Neural cell (in vitro differentiated cells): ENCODE results near the gene FEN1. TPM values are rescaled to one million over a fixed set of nuclear protein-coding genes. Genes with fewer than 3 reads are reported as not detected.

Experiments
- H2AFZ ChIP-seq: fragments of 200-600, 300-800 bp; sonication (generic), shearing (Covaris generic); 2 replicates; pipeline ENCODE4 v1.6.0; 2014; ENCODE audit warnings: low read depth, mild to moderate bottlenecking, antibody characterized with exemption, low read length, moderate library complexity
- H3F3A ChIP-seq: fragments of 200-600 bp; shearing (Covaris generic); 2 replicates; pipeline ENCODE4 v1.6.1; 2016; ENCODE audit warnings: mild to moderate bottlenecking, moderate library complexity, mixed read lengths, antibody characterized with exemption, low read length; ENCODE audit not compliant: insufficient read depth, poor library complexity, severe bottlenecking
- H3K27ac ChIP-seq: fragments of 200-600, 300-800 bp; sonication (generic), shearing (Covaris generic); 2 replicates; pipeline ENCODE4 v1.5.1; 2014; ENCODE audit warnings: mild to moderate bottlenecking, low read length, moderate library complexity
- H3K27me3 ChIP-seq: fragments of 300-800, 200-600 bp; sonication (generic), shearing (Covaris generic); 2 replicates; pipeline ENCODE4 v1.6.0; 2014; ENCODE audit warnings: mild to moderate bottlenecking, low read depth, low read length, moderate library complexity; ENCODE audit not compliant: insufficient read depth
- H3K36me3 ChIP-seq: fragments of 300-800, 200-600 bp; sonication (generic), shearing (Covaris generic); 2 replicates; pipeline ENCODE4 v1.5.1; 2014; ENCODE audit warnings: mild to moderate bottlenecking, antibody characterized with exemption, low read length, moderate library complexity; ENCODE audit not compliant: insufficient read depth
- H3K4me2 ChIP-seq: fragments of 300-800, 200-600 bp; sonication (generic), shearing (Covaris generic); 2 replicates; pipeline ENCODE4 v1.6.0; 2014; ENCODE audit warnings: mild to moderate bottlenecking, low read length
- H3K4me3 ChIP-seq: fragments of 300-800, 200-600 bp; sonication (generic), shearing (Covaris generic); 2 replicates; pipeline ENCODE4 v1.5.1; 2014; ENCODE audit warnings: mild to moderate bottlenecking, low read length, moderate library complexity
- H3K79me2 ChIP-seq: fragments of 200-600 bp; shearing (Covaris generic); replicated peaks from 2 replicates; pipeline ENCODE4 v1.6.0; 2014; ENCODE audit warnings: mild to moderate bottlenecking, low read length, moderate library complexity; ENCODE audit not compliant: insufficient read depth
- H3K9ac ChIP-seq: fragments of 300-800, 200-600 bp; sonication (generic), shearing (Covaris generic); 2 replicates; pipeline ENCODE4 v1.6.1; 2016; ENCODE audit warnings: mild to moderate bottlenecking, low read length, mixed read lengths
- H3K9me2 ChIP-seq: fragments of 200-600 bp; shearing (Covaris generic); 2 replicates; pipeline ENCODE4 v1.6.1; 2016; ENCODE audit warnings: mild to moderate bottlenecking, low read length, mixed read lengths; ENCODE audit not compliant: insufficient read depth
- H3K9me3 ChIP-seq: fragments of 200-600, 300-800 bp; sonication (generic), shearing (Covaris generic); 2 replicates; pipeline ENCODE4 v1.6.1; 2016; ENCODE audit warnings: mild to moderate bottlenecking, mixed run types, low read length, moderate library complexity, mixed read lengths
- H4K20me1 ChIP-seq: fragments of 200-600 bp; shearing (Covaris generic); 2 replicates; pipeline ENCODE4 v1.6.1; 2016; ENCODE audit warnings: mild to moderate bottlenecking, mixed run types; ENCODE audit not compliant: insufficient read depth
- EP300 ChIP-seq: fragments of 450-650 bp; conservative IDR thresholded peaks from 2 replicates; pipeline ENCODE4 v1.6.1; 2014; ENCODE audit warnings: antibody characterized with exemption, mild to moderate bottlenecking, moderate library complexity; ENCODE audit not compliant: poor library complexity, severe bottlenecking
- EZH2 ChIP-seq: fragments of 200-600, 300-800 bp; shearing (Covaris generic), sonication (generic); IDR thresholded peaks from 2 replicates; pipeline ENCODE4 v1.6.1; 2014; ENCODE audit warnings: antibody characterized with exemption, low read length, borderline replicate concordance, mild to moderate bottlenecking; ENCODE audit not compliant: insufficient read depth, poor library complexity, severe bottlenecking
- MXI1 ChIP-seq: fragments of 450-650 bp; conservative IDR thresholded peaks from 2 replicates; pipeline ENCODE4 v1.6.1; 2014; ENCODE audit warnings: antibody characterized with exemption, mild to moderate bottlenecking; ENCODE audit not compliant: poor library complexity, severe bottlenecking
- POLR2AphosphoS5 ChIP-seq: IDR thresholded peaks from 2 replicates; pipeline ENCODE4 v1.6.1; 2012
- RAD21 ChIP-seq: fragments of 450-650 bp; conservative IDR thresholded peaks from 2 replicates; pipeline ENCODE4 v1.6.1; 2014; ENCODE audit warnings: antibody characterized with exemption, mild to moderate bottlenecking, moderate library complexity
- SMC3 ChIP-seq: fragments of 450-650 bp; conservative IDR thresholded peaks from 2 replicates; pipeline ENCODE4 v1.6.1; 2014; ENCODE audit warnings: antibody characterized with exemption, mild to moderate bottlenecking, moderate library complexity; ENCODE audit not compliant: poor library complexity
- TAF1 ChIP-seq: IDR thresholded peaks from 2 replicates; pipeline ENCODE4 v1.6.1; 2012; ENCODE audit warnings: low read depth
- polyA plus RNA-seq: library from polyadenylated mRNA; depleted of rRNA; stranded (reverse); fragments of >200 nt; gene quantifications from 2 replicates; pipeline ENCODE4 v1.2.3, GENCODE V29; 2014
- TF ChIP-seq, protein P1 (sequence below): fragments of 450-650 bp; IDR thresholded peaks from 2 replicates; pipeline ENCODE4 v1.5.1; 2014; ENCODE audit warnings: antibody characterized with exemption, mild to moderate bottlenecking, moderate library complexity; ENCODE audit not compliant: poor library complexity, severe bottlenecking
- TF ChIP-seq, protein P2 (sequence below): IDR thresholded peaks from 2 replicates; pipeline ENCODE4 v1.6.1; 2012; ENCODE audit warnings: borderline replicate concordance

The FEN1 gene
- polyA plus RNA-seq, 1 donor from 2014 or later: 27.2 TPM

- TF ChIP-seq MXI1 (no peak), SMC3 (no peak), EP300 (no peak), RAD21 (no peak), TAF1 (no peak), POLR2AphosphoS5 (no peak), EZH2 (no peak)
- TF ChIP-seq, protein P1, sequence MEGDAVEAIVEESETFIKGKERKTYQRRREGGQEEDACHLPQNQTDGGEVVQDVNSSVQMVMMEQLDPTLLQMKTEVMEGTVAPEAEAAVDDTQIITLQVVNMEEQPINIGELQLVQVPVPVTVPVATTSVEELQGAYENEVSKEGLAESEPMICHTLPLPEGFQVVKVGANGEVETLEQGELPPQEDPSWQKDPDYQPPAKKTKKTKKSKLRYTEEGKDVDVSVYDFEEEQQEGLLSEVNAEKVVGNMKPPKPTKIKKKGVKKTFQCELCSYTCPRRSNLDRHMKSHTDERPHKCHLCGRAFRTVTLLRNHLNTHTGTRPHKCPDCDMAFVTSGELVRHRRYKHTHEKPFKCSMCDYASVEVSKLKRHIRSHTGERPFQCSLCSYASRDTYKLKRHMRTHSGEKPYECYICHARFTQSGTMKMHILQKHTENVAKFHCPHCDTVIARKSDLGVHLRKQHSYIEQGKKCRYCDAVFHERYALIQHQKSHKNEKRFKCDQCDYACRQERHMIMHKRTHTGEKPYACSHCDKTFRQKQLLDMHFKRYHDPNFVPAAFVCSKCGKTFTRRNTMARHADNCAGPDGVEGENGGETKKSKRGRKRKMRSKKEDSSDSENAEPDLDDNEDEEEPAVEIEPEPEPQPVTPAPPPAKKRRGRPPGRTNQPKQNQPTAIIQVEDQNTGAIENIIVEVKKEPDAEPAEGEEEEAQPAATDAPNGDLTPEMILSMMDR: no peak
- TF ChIP-seq, protein P2, sequence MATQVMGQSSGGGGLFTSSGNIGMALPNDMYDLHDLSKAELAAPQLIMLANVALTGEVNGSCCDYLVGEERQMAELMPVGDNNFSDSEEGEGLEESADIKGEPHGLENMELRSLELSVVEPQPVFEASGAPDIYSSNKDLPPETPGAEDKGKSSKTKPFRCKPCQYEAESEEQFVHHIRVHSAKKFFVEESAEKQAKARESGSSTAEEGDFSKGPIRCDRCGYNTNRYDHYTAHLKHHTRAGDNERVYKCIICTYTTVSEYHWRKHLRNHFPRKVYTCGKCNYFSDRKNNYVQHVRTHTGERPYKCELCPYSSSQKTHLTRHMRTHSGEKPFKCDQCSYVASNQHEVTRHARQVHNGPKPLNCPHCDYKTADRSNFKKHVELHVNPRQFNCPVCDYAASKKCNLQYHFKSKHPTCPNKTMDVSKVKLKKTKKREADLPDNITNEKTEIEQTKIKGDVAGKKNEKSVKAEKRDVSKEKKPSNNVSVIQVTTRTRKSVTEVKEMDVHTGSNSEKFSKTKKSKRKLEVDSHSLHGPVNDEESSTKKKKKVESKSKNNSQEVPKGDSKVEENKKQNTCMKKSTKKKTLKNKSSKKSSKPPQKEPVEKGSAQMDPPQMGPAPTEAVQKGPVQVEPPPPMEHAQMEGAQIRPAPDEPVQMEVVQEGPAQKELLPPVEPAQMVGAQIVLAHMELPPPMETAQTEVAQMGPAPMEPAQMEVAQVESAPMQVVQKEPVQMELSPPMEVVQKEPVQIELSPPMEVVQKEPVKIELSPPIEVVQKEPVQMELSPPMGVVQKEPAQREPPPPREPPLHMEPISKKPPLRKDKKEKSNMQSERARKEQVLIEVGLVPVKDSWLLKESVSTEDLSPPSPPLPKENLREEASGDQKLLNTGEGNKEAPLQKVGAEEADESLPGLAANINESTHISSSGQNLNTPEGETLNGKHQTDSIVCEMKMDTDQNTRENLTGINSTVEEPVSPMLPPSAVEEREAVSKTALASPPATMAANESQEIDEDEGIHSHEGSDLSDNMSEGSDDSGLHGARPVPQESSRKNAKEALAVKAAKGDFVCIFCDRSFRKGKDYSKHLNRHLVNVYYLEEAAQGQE: no peak
- H3K9ac ChIP-seq: no peak overlapping the region
- H3K27ac ChIP-seq: no peak overlapping the region
Observed at GRCh38 chr11:61783717-61784505, 8.8 kb upstream of the FEN1 start.

DNA sequence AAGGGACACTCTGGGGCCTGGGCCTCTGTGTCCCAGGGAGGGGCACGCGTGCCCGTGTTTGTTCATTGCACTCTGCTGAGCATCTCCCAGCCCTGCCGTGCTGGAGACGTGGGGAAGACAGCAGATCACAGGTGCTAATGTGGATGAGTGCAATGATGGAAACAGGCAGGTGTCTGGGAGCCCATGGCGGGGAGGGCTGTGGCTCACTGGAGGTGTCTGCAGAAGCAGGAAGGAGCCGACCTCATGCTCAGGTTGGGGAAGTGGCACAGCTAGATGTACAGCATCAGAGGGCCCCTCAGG, 8.3 kb upstream of the FEN1 start:
- no peaks in the 10 kb centered on the region for H3K9me3 ChIP-seq
- no peak overlapping the region for H3K27ac ChIP-seq
- no peaks in the 10 kb centered on the region for H4K20me1 ChIP-seq
- H3F3A ChIP-seq: no peaks in the 10 kb centered on the region
- no peaks in the 10 kb centered on the region for H3K27me3 ChIP-seq
- no peaks in the 10 kb centered on the region for H3K79me2 ChIP-seq
- H3K9me2 ChIP-seq: no peaks in the 10 kb centered on the region
- H3K36me3 ChIP-seq: no peaks in the 10 kb centered on the region
- H3K9ac ChIP-seq: no peak overlapping the region
- no peak overlapping the region for H2AFZ ChIP-seq
- no peak for TF ChIP-seq SMC3
- TF ChIP-seq POLR2AphosphoS5: no peak
- TF ChIP-seq RAD21: no peak
- TF ChIP-seq TAF1: no peak
- no peak for TF ChIP-seq EZH2
- no peak for TF ChIP-seq MXI1
- TF ChIP-seq, protein P1: no peak
- TF ChIP-seq, protein P2: no peak
- TF ChIP-seq EP300: no peak
- no peak overlapping the region for H3K4me3 ChIP-seq
- H3K4me2 ChIP-seq: no peak overlapping the region

More at GRCh38 chr11:61783717-61784505, 8.8 kb upstream of the FEN1 start:
- Histone ChIP-seq H3F3A (no peaks in the 10 kb centered on the region), H3K27me3 (no peaks in the 10 kb centered on the region), H3K9me3 (no peaks in the 10 kb centered on the region), H3K4me3 (no peak overlapping the region), H3K9me2 (no peaks in the 10 kb centered on the region), H4K20me1 (no peaks in the 10 kb centered on the region), H3K79me2 (no peaks in the 10 kb centered on the region), H3K4me2 (no peak overlapping the region), H3K36me3 (no peaks in the 10 kb centered on the region), H2AFZ (no peak overlapping the region)
